Neural progenitor cell (in vitro differentiated cells): ENCODE results near the gene EML5.

Experiments used
- EZH2 ChIP-seq: fragments of 200-600 bp; sonication (generic); IDR thresholded peaks from 2 replicates; pipeline ENCODE4 v1.6.1; 2017; ENCODE audit warnings: antibody characterized with exemption, mild to moderate bottlenecking, moderate library complexity
- TF ChIP-seq, protein P1 (sequence below): fragments of 200-600 bp; sonication (generic); IDR thresholded peaks from 2 replicates; pipeline ENCODE4 v1.5.1; 2017; ENCODE audit warnings: antibody characterized with exemption, mild to moderate bottlenecking

- TF ChIP-seq, protein P1, sequence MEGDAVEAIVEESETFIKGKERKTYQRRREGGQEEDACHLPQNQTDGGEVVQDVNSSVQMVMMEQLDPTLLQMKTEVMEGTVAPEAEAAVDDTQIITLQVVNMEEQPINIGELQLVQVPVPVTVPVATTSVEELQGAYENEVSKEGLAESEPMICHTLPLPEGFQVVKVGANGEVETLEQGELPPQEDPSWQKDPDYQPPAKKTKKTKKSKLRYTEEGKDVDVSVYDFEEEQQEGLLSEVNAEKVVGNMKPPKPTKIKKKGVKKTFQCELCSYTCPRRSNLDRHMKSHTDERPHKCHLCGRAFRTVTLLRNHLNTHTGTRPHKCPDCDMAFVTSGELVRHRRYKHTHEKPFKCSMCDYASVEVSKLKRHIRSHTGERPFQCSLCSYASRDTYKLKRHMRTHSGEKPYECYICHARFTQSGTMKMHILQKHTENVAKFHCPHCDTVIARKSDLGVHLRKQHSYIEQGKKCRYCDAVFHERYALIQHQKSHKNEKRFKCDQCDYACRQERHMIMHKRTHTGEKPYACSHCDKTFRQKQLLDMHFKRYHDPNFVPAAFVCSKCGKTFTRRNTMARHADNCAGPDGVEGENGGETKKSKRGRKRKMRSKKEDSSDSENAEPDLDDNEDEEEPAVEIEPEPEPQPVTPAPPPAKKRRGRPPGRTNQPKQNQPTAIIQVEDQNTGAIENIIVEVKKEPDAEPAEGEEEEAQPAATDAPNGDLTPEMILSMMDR = no peak
- no peak for TF ChIP-seq EZH2
Observed at GRCh38 chr14:88821888-88822287, 29.1 kb upstream of the EML5 start.
